GM12878 (cell line): ENCODE results near the gene SEC23A. TPM values are rescaled to one million over a fixed set of nuclear protein-coding genes. Genes with fewer than 3 reads are reported as not detected.

Experiments used
- ATAC-seq: fragments of 200-7000 bp; cut with Tn5 transposase; 3 replicates; pipeline ENCODE4 v1.9.1; 2020; ENCODE audit warnings: mild to moderate bottlenecking, moderate library complexity
- BruUV-seq: library from RNA; stranded (reverse); fragments of 400-500 nt; replicated peaks from 2 replicates; lab custom pipeline; 2021; lab: Mats Ljungman, UMichigan
- CTCF ChIA-PET: fragments of 300-600 bp; sonication (Branson Sonifier 250); formaldehyde crosslinking; extraction: SDS; loops from one replicate; lab custom pipeline; 2021; ENCODE audit warnings: inconsistent platforms; lab: Yijun Ruan, JAX
- POLR2A ChIA-PET: fragments of 350-600 bp; formaldehyde crosslinking; extraction: SDS; loops from one replicate; lab custom pipeline; 2021; ENCODE audit warnings: inconsistent platforms; lab: Charles Lee
- RAD21 ChIA-PET: fragments of 300-600 bp; sonication (Branson Sonifier 250); formaldehyde crosslinking; loops from one replicate; lab custom pipeline; 2023; ENCODE audit warnings: antibody characterized with exemption; ENCODE audit not compliant: unreplicated experiment; lab: Charles Lee
- SMC1A ChIA-PET: fragments of 300-600 bp; sonication (Branson Sonifier 250); formaldehyde crosslinking; loops from one replicate; lab custom pipeline; 2023; ENCODE audit not compliant: unreplicated experiment, uncharacterized antibody; lab: Charles Lee
- DNase-seq: peaks from one replicate; pipeline ENCODE4 v3.0.0-alpha.2; 2011; ENCODE audit warnings: low read depth, low spot score
- FAIRE-seq: peaks from 3 replicates; lab custom pipeline; 2011; peaks lifted over from hg19 to GRCh38; lab: Jason Lieb, UNC
- H2AFZ ChIP-seq: 2 replicates; pipeline ENCODE4 v1.6.0; 2011; ENCODE audit warnings: low read depth, low read length, control low read depth; ENCODE audit not compliant: control insufficient read depth
- H3K27ac ChIP-seq: 2 replicates; pipeline ENCODE4 v1.5.1; 2011; ENCODE audit warnings: control low read depth; ENCODE audit not compliant: control insufficient read depth, insufficient read depth
- H3K27me3 ChIP-seq, 2 experiments: replicated peaks in 1 of 2; 2 replicates each; pipeline versions ENCODE4 v1.6.0 to v1.6.1; 2011; ENCODE audit warnings: low read length in 1 of 2; ENCODE audit not compliant: control insufficient read depth in 2 of 2, insufficient read depth in 2 of 2
- H3K36me3 ChIP-seq, 2 experiments: 2 replicates each; pipeline ENCODE4 v1.5.1; 2011; ENCODE audit warnings: low read length in 1 of 2; ENCODE audit not compliant: control insufficient read depth in 2 of 2, insufficient read depth in 2 of 2
- H3K4me1 ChIP-seq: 2 replicates; pipeline ENCODE4 v1.6.1; 2011; ENCODE audit warnings: mild to moderate bottlenecking, low read length, moderate library complexity, mixed read lengths; ENCODE audit not compliant: control insufficient read depth, insufficient read depth
- H3K4me2 ChIP-seq: 2 replicates; pipeline ENCODE4 v1.6.0; 2011; ENCODE audit warnings: control low read depth; ENCODE audit not compliant: control insufficient read depth, insufficient read depth
- H3K4me3 ChIP-seq: fragments of 200-600 bp; sonication (generic); 2 replicates; pipeline ENCODE4 v1.5.1; 2016
- H3K79me2 ChIP-seq: 2 replicates; pipeline ENCODE4 v1.6.0; 2011; ENCODE audit warnings: low read length; ENCODE audit not compliant: control insufficient read depth, insufficient read depth
- H3K9ac ChIP-seq: 2 replicates; pipeline ENCODE4 v1.8.0; 2011; ENCODE audit warnings: low read length, control low read depth, mixed read lengths; ENCODE audit not compliant: control insufficient read depth, insufficient read depth
- H3K9me3 ChIP-seq: replicated peaks from 3 replicates; pipeline ENCODE4 v1.5.1; 2011; ENCODE audit warnings: mild to moderate bottlenecking, low read length; ENCODE audit not compliant: control insufficient read depth, insufficient read depth
- H4K20me1 ChIP-seq: 2 replicates; pipeline ENCODE4 v1.6.0; 2011; ENCODE audit not compliant: control insufficient read depth, insufficient read depth
- BMI1 ChIP-seq: fragments of 450-650 bp; IDR thresholded peaks from 2 replicates; pipeline ENCODE4 v1.6.1; 2016; ENCODE audit warnings: mild to moderate bottlenecking, moderate library complexity, borderline replicate concordance
- EED ChIP-seq: sonication (generic); IDR thresholded peaks from 2 replicates; pipeline ENCODE4 v1.6.1; 2016; ENCODE audit warnings: antibody characterized with exemption, low read depth
- FOXK2 ChIP-seq: fragments of 450-650 bp; IDR thresholded peaks from 2 replicates; pipeline ENCODE4 v1.6.1; 2017; ENCODE audit warnings: mild to moderate bottlenecking, moderate library complexity
- MEF2A ChIP-seq: IDR thresholded peaks from 2 replicates; pipeline ENCODE4 v1.6.1; 2011; ENCODE audit warnings: low read depth, mild to moderate bottlenecking, low read length, moderate library complexity; ENCODE audit not compliant: insufficient read depth
- NR2F1 ChIP-seq: fragments of 450-650 bp; conservative IDR thresholded peaks from 2 replicates; pipeline ENCODE4 v1.6.1; 2017; ENCODE audit warnings: mild to moderate bottlenecking
- POLR2A ChIP-seq: IDR thresholded peaks from 2 replicates; pipeline ENCODE4 v1.6.1; 2011; ENCODE audit warnings: low read depth, mild to moderate bottlenecking, low read length
- SREBF1 ChIP-seq: IDR thresholded peaks from 2 replicates; pipeline ENCODE4 v1.6.1; 2012; ENCODE audit warnings: mild to moderate bottlenecking, low read length
- TCF3 ChIP-seq: IDR thresholded peaks from 2 replicates; pipeline ENCODE4 v1.6.1; 2012; ENCODE audit warnings: low read depth, mild to moderate bottlenecking, low read length, borderline replicate concordance; ENCODE audit not compliant: insufficient read depth
- ZBTB33 ChIP-seq: fragments of 450-650 bp; IDR thresholded peaks from 2 replicates; pipeline ENCODE4 v1.6.1; 2017; ENCODE audit warnings: mild to moderate bottlenecking
- WGBS: methylation state at CpG from one replicate; pipeline ENCODE4 v1.1.6; 2016; ENCODE audit warnings: low lambda C conversion rate; ENCODE audit not compliant: insufficient replicate concordance, insufficient coverage; ENCODE audit errors: missing lambda C conversion rate; 5-methylcytosine and 5-hydroxymethylcytosine counted together
- in situ Hi-C: fragments of 300-500 bp; cut with MboI; formaldehyde crosslinking; loops from 9 replicates; pipeline ENCODE4 v1.14.3; 2018; ENCODE audit warnings: mixed read lengths
- intact Hi-C: fragments of 100-400 bp; cut with micrococcal nuclease; formaldehyde crosslinking; loops from one replicate; pipeline ENCODE4 v1.14.2; 2022; ENCODE audit not compliant: unreplicated experiment
- polyA plus RNA-seq, 11 experiments: library from polyadenylated mRNA; depleted of rRNA in 4 of 11; unstranded in 6 of 11; stranded (reverse) in 5 of 11; fragments of >200 nt; fragmentation: Nextera tagmentation in 4 of 11; fragmentation: Illumina TruSeq in 1 of 11; extraction: Ambion mirVana in 4 of 11; extraction: Trizol in 1 of 11; gene quantifications; 1 replicate in 1 of 11; 2 replicates in 10 of 11; pipeline versions ENCODE4 v1.2.1 to v1.2.3, GENCODE V29; 2011 to 2016; ENCODE audit warnings: inconsistent platforms in 2 of 11, missing spikeins in 2 of 11, low read depth in 1 of 11
- total RNA-seq, 4 experiments: library from RNA; depleted of rRNA in 3 of 4; stranded (reverse); fragments of >200 nt in 3 of 4; fragmentation: Illumina TruSeq in 1 of 4; extraction: Trizol in 1 of 4; gene quantifications; 2 replicates each; pipeline versions ENCODE4 v1.2.1 to v1.2.3, GENCODE V29; 2013 to 2021
- TF ChIP-seq, protein P1 (sequence below): fragments of 450-650 bp; IDR thresholded peaks from 2 replicates; pipeline ENCODE4 v1.6.1; 2016; ENCODE audit warnings: mild to moderate bottlenecking, moderate library complexity, borderline replicate concordance
- TF ChIP-seq, protein P2 (sequence below): IDR thresholded peaks from 2 replicates; pipeline ENCODE4 v1.6.1; 2012; ENCODE audit warnings: low read depth, low read length, improper control_type of control experiment

Gene SEC23A
- total and polyA plus RNA-seq, 10 of the 15 experiments (the other 5 are each of a cell fraction or from before 2014, with no cell fraction given): 13.6 to 63.8 (median 37.3) TPM

DNA sequence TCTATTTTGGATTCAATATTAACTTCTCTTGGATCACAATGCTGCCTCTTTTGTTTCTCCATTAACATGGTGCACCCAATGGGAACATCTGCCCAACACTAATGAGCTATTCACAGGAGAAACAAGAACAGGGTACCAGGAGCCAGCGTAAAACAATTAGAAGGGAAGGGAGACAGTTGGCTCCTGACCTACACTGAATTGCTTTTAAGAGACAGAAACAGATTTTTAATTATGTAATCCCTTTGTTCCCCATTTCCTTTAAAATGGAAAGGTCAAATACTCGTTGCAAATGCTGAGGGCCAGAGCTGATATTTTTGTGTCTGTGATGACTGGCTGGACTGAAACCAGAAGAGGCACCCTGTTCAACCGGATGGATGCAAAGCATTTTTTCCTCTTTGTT, 108.3 kb downstream of the SEC23A start:
- ChIA-PET RAD21 (no interaction called here), CTCF (interaction anchor here (1.4 kb wide), 1 partner anchor 9 kb away, joined by 3 read pairs; no protein-coding TSS in a partner anchor), POLR2A (no interaction called here), SMC1A (no interaction called here)
- no peak for TF ChIP-seq POLR2A
- TF ChIP-seq MEF2A: no peak
- intact Hi-C loops (no loop called here), in situ Hi-C loops (no loop called here)
- no peak overlapping the region for H3K4me2 ChIP-seq
- H3K4me1 ChIP-seq: peaks cover 5% of the 10 kb centered on the region; the same call in 1 of the 2 replicates
- H4K20me1 ChIP-seq: no peaks in the 10 kb centered on the region
- WGBS: 49% methylated on average over 3 of the region's 3 CpGs
- H3K4me3 ChIP-seq: no peak overlapping the region
- no peaks in the 10 kb centered on the region for H3K9me3 ChIP-seq
- no peak overlapping the region for H2AFZ ChIP-seq
- H3K27me3 ChIP-seq: no peaks in the 10 kb centered on the region
- no peaks in the 10 kb centered on the region for H3K36me3 ChIP-seq
- DNase-seq: no peak
- no peak overlapping the region for H3K9ac ChIP-seq
- no TSS peak for BruUV-seq
- FAIRE-seq: no peak
- no peaks in the 10 kb centered on the region for H3K79me2 ChIP-seq
- no peak for ATAC-seq
- H3K27ac ChIP-seq: no peak overlapping the region

DNA sequence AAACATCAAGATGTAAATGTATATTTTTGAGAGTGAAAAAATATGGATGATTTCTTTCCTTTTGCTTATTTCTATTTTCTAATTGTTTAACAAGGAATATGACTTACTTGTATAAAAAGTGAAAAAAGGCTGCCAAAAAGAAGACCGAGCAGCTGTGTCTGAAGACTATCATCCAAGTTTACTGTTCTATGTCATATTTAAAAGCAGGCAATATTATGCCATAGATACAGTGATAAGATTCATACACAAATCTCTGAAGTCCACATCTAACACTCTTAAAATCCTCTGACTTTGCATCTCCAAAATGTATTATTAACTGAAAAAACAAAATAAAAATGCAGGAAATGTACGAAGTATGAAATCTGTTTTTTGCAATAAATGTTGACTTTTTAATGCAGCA, 109.1 kb downstream of the SEC23A start:
- Histone ChIP-seq H3K4me3 (no peak overlapping the region), H3K9me3 (no peaks in the 10 kb centered on the region), H3K36me3 (no peaks in the 10 kb centered on the region), H3K4me2 (no peak overlapping the region), H3K79me2 (no peaks in the 10 kb centered on the region), H3K9ac (no peak overlapping the region), H3K27me3 (no peaks in the 10 kb centered on the region), H3K27ac (no peak overlapping the region), H3K4me1 (peaks cover 5% of the 10 kb centered on the region; the same call in 1 of the 2 replicates), H2AFZ (no peak overlapping the region), H4K20me1 (no peaks in the 10 kb centered on the region)
- no peak for DNase-seq
- no TSS peak for BruUV-seq
- CTCF ChIA-PET: interaction anchor here (1.4 kb wide), 1 partner anchor 9 kb away, joined by 3 read pairs; no protein-coding TSS in a partner anchor
- intact Hi-C loops: no loop called here
- in situ Hi-C loops: no loop called here
- POLR2A ChIA-PET: no interaction called here
- RAD21 ChIA-PET: no interaction called here
- SMC1A ChIA-PET: no interaction called here
- 100% methylated on average over 2 of the region's 2 CpGs for WGBS
- no peak for ATAC-seq
- no peak for FAIRE-seq
- no peak for TF ChIP-seq ZBTB33
- no peak for TF ChIP-seq SREBF1
- TF ChIP-seq, protein P1, sequence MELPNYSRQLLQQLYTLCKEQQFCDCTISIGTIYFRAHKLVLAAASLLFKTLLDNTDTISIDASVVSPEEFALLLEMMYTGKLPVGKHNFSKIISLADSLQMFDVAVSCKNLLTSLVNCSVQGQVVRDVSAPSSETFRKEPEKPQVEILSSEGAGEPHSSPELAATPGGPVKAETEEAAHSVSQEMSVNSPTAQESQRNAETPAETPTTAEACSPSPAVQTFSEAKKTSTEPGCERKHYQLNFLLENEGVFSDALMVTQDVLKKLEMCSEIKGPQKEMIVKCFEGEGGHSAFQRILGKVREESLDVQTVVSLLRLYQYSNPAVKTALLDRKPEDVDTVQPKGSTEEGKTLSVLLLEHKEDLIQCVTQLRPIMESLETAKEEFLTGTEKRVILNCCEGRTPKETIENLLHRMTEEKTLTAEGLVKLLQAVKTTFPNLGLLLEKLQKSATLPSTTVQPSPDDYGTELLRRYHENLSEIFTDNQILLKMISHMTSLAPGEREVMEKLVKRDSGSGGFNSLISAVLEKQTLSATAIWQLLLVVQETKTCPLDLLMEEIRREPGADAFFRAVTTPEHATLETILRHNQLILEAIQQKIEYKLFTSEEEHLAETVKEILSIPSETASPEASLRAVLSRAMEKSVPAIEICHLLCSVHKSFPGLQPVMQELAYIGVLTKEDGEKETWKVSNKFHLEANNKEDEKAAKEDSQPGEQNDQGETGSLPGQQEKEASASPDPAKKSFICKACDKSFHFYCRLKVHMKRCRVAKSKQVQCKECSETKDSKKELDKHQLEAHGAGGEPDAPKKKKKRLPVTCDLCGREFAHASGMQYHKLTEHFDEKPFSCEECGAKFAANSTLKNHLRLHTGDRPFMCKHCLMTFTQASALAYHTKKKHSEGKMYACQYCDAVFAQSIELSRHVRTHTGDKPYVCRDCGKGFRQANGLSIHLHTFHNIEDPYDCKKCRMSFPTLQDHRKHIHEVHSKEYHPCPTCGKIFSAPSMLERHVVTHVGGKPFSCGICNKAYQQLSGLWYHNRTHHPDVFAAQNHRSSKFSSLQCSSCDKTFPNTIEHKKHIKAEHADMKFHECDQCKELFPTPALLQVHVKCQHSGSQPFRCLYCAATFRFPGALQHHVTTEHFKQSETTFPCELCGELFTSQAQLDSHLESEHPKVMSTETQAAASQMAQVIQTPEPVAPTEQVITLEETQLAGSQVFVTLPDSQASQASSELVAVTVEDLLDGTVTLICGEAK: no peak
- no peak for TF ChIP-seq FOXK2
- TF ChIP-seq BMI1: no peak
- TF ChIP-seq EED: no peak
- TF ChIP-seq, protein P2, sequence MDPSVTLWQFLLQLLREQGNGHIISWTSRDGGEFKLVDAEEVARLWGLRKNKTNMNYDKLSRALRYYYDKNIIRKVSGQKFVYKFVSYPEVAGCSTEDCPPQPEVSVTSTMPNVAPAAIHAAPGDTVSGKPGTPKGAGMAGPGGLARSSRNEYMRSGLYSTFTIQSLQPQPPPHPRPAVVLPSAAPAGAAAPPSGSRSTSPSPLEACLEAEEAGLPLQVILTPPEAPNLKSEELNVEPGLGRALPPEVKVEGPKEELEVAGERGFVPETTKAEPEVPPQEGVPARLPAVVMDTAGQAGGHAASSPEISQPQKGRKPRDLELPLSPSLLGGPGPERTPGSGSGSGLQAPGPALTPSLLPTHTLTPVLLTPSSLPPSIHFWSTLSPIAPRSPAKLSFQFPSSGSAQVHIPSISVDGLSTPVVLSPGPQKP: no peak
- no peak for TF ChIP-seq TCF3
- no peak for TF ChIP-seq NR2F1
